GM21619 (cell line): ENCODE data around the gene EEA1.
"Not testable (repeated sequence)": the region's sequence is repeated elsewhere in the genome, so short reads cannot be mapped to it uniquely, and the experiment has no call there.

Source experiments
- ATAC-seq: cut with Tn5 transposase; IDR thresholded peaks from one replicate; pipeline ENCODE4 v1.9.1; 2021; ENCODE audit not compliant: unreplicated experiment

The EEA1 gene

GRCh38 chr12:92928962-92929915, at the start of gene EEA1:
TSS of gene EEA1 (minus strand) at chr12:92929295. CDS start at chr12:92929066, 229 bp downstream.
- ATAC-seq, result peak; percentile 77

- ATAC-seq, result no peak
Measured at GRCh38 chr12:92978607-92979006, 49.5 kb upstream of the EEA1 start.

GRCh38 chr12:92977326-92977725, 48.2 kb upstream of the EEA1 start:
- ATAC-seq, result no peak

- ATAC-seq, result no peak
Measured at GRCh38 chr12:92974759-92975158, 45.7 kb upstream of the EEA1 start.

GRCh38 chr12:92973614-92974013, 44.5 kb upstream of the EEA1 start:
- ATAC-seq, result peak; percentile 41

- ATAC-seq, result no peak
Measured at GRCh38 chr12:92971859-92972524, 42.9 kb upstream of the EEA1 start.

GRCh38 chr12:92968176-92968813, 39.2 kb upstream of the EEA1 start:
- ATAC-seq, result no peak

GRCh38 chr12:92964378-92964777, 35.3 kb upstream of the EEA1 start:
- ATAC-seq, result not testable (repeated sequence)

GRCh38 chr12:92961949-92962348, 32.9 kb upstream of the EEA1 start:
- no peak for ATAC-seq

- no peak for ATAC-seq
Measured at GRCh38 chr12:92955997-92956663, 27.0 kb upstream of the EEA1 start.

- no peak for ATAC-seq
Measured at GRCh38 chr12:92953747-92954146, 24.7 kb upstream of the EEA1 start.

- ATAC-seq, result no peak
Measured at GRCh38 chr12:92952394-92952793, 23.3 kb upstream of the EEA1 start.

GRCh38 chr12:92951006-92951405, 21.9 kb upstream of the EEA1 start:
- no peak for ATAC-seq

GRCh38 chr12:92950011-92950410, 20.9 kb upstream of the EEA1 start:
- no peak for ATAC-seq

GRCh38 chr12:92949466-92949865, 20.4 kb upstream of the EEA1 start:
- no peak for ATAC-seq

GRCh38 chr12:92947589-92948215, 18.6 kb upstream of the EEA1 start:
- no peak for ATAC-seq

GRCh38 chr12:92945659-92946220, 16.6 kb upstream of the EEA1 start:
- no peak for ATAC-seq

GRCh38 chr12:92943482-92944250, 14.6 kb upstream of the EEA1 start:
- ATAC-seq, result peak; percentile 56

- ATAC-seq, result no peak
Measured at GRCh38 chr12:92942905-92943304, 13.8 kb upstream of the EEA1 start.

GRCh38 chr12:92939116-92939515, 10.0 kb upstream of the EEA1 start:
- ATAC-seq, result no peak
